ENCODE results near the gene PLCB4.

- TF ChIP-seq CTCF (IDR thresholded peaks at IDR 0.05): no peak
- no peak for TF ChIP-seq POLR2A (IDR thresholded peaks at IDR 0.05)
These were observed 217.9 kb downstream of the PLCB4 start for GRCh38 chr20:9286501-9287461.
